GM21737 (cell line): Measurements from ENCODE around the gene GCM1.
"Not testable (repeated sequence)": the region's sequence is repeated elsewhere in the genome, so short reads cannot be mapped to it uniquely, and the experiment has no call there.

Experiments used
- ATAC-seq: cut with Tn5 transposase; IDR thresholded peaks from one replicate; pipeline ENCODE4 v1.9.1; 2021; ENCODE audit warnings: mild to moderate bottlenecking, moderate library complexity; ENCODE audit not compliant: unreplicated experiment

GCM1 gene

GRCh38 chr6:53148684-53149083 lies at the start of gene GCM1:
Gene GCM1, minus strand, starts transcription at chr6:53148841. Its CDS starts 3,209 bp downstream, at chr6:53145632.
- no peak for ATAC-seq

GRCh38 chr6:53197553-53197952 lies 48.9 kb upstream of the GCM1 start:
- ATAC-seq: no peak

- no peak for ATAC-seq
Measured at GRCh38 chr6:53195048-53195447, 46.4 kb upstream of the GCM1 start.

- ATAC-seq: no peak
Measured at GRCh38 chr6:53192682-53193188, 44.1 kb upstream of the GCM1 start.

- ATAC-seq: no peak
Measured at GRCh38 chr6:53189554-53189953, 40.9 kb upstream of the GCM1 start.

- no peak for ATAC-seq
Measured at GRCh38 chr6:53188833-53189232, 40.2 kb upstream of the GCM1 start.

GRCh38 chr6:53180678-53181077 lies 32.0 kb upstream of the GCM1 start:
- ATAC-seq: no peak

- ATAC-seq: no peak
Measured at GRCh38 chr6:53179961-53180651, 31.5 kb upstream of the GCM1 start.

- no peak for ATAC-seq
Measured at GRCh38 chr6:53178837-53179432, 30.3 kb upstream of the GCM1 start.

GRCh38 chr6:53175027-53175426 lies 26.4 kb upstream of the GCM1 start:
- no peak for ATAC-seq

- no peak for ATAC-seq
Measured at GRCh38 chr6:53172468-53172803, 23.8 kb upstream of the GCM1 start.

- peak; percentile 93 for ATAC-seq
Measured at GRCh38 chr6:53171605-53172467, 23.2 kb upstream of the GCM1 start.

GRCh38 chr6:53168516-53169267 lies 20.1 kb upstream of the GCM1 start:
- no peak for ATAC-seq

- ATAC-seq: no peak
Measured at GRCh38 chr6:53165293-53165692, 16.7 kb upstream of the GCM1 start.

GRCh38 chr6:53162606-53163005 lies 14.0 kb upstream of the GCM1 start:
- ATAC-seq: no peak

- no peak for ATAC-seq
Measured at GRCh38 chr6:53161481-53162009, 12.9 kb upstream of the GCM1 start.

GRCh38 chr6:53159558-53159957 lies 10.9 kb upstream of the GCM1 start:
- ATAC-seq: no peak

- not testable (repeated sequence) for ATAC-seq
Measured at GRCh38 chr6:53158076-53158475, 9.4 kb upstream of the GCM1 start.

GRCh38 chr6:53155279-53155678 lies 6.6 kb upstream of the GCM1 start:
- not testable (repeated sequence) for ATAC-seq

- ATAC-seq: no peak
Measured at GRCh38 chr6:53154794-53155193, 6.2 kb upstream of the GCM1 start.

- ATAC-seq: no peak
Measured at GRCh38 chr6:53154071-53154470, 5.4 kb upstream of the GCM1 start.
